ENCODE data around the gene MIEN1.
"Not testable (repeated sequence)": the region's sequence is repeated elsewhere in the genome, so short reads cannot be mapped to it uniquely, and the experiment has no call there.

Gene MIEN1

GRCh38 chr17:39716879-39717536 is 13.3 kb downstream of the MIEN1 start:
- Mint-ChIP-seq H3K36me3 (no peaks in the 10 kb centered on the region), H3K4me3 (no peak overlapping the region), H3K27me3 (no peaks in the 10 kb centered on the region), H3K27ac (no peak overlapping the region), H3K4me1 (peaks cover 6% of the 10 kb centered on the region), H3K9me3 (no peaks in the 10 kb centered on the region)
- ATAC-seq, result no peak

- no peak overlapping the region for H3K27ac Mint-ChIP-seq
- peaks cover 6% of the 10 kb centered on the region for H3K4me1 Mint-ChIP-seq
- no peaks in the 10 kb centered on the region for H3K36me3 Mint-ChIP-seq
- no peaks in the 10 kb centered on the region for H3K27me3 Mint-ChIP-seq
- ATAC-seq, result no peak
- no peak overlapping the region for H3K4me3 Mint-ChIP-seq
- H3K9me3 Mint-ChIP-seq, result no peaks in the 10 kb centered on the region
Measured at GRCh38 chr17:39716073-39716818, 14.1 kb downstream of the MIEN1 start.

DNA sequence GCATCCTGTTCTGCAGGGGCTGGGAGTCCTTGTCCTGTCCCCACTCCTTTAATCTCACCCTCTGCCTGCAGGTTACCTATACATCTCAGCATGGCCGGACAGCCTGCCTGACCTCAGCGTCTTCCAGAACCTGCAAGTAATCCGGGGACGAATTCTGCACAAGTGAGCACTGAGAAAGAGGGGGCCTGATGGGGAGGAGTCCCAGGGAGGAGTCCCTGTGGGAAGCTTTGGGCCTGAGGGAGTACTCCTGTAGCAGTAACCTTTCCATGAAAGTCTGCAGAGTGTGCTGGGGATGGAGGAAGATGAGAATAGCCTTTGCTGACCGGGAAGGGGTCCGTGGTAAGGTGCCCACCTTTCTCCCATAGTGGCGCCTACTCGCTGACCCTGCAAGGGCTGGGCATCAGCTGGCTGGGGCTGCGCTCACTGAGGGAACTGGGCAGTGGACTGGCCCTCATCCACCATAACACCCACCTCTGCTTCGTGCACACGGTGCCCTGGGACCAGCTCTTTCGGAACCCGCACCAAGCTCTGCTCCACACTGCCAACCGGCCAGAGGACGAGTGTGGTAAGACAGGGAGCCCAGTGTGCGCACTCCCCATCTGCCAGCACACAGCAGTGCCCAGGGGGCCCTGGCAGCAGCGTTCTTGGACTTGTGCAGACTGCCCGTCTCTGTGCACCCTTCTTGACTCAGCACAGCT is 14.8 kb downstream of the MIEN1 start:
- no peaks in the 10 kb centered on the region for H3K36me3 Mint-ChIP-seq
- no peaks in the 10 kb centered on the region for H3K9me3 Mint-ChIP-seq
- H3K27ac Mint-ChIP-seq, result no peak overlapping the region
- peaks cover 6% of the 10 kb centered on the region for H3K4me1 Mint-ChIP-seq
- no peaks in the 10 kb centered on the region for H3K27me3 Mint-ChIP-seq
- no peak for ATAC-seq
- H3K4me3 Mint-ChIP-seq, result no peak overlapping the region

- Mint-ChIP-seq H3K36me3 (no peaks in the 10 kb centered on the region), H3K4me3 (no peak overlapping the region), H3K27me3 (no peaks in the 10 kb centered on the region), H3K27ac (no peak overlapping the region), H3K9me3 (no peaks in the 10 kb centered on the region), H3K4me1 (peaks cover 6% of the 10 kb centered on the region)
- no peak for ATAC-seq
Measured at GRCh38 chr17:39714234-39714633, 16.1 kb downstream of the MIEN1 start.

DNA sequence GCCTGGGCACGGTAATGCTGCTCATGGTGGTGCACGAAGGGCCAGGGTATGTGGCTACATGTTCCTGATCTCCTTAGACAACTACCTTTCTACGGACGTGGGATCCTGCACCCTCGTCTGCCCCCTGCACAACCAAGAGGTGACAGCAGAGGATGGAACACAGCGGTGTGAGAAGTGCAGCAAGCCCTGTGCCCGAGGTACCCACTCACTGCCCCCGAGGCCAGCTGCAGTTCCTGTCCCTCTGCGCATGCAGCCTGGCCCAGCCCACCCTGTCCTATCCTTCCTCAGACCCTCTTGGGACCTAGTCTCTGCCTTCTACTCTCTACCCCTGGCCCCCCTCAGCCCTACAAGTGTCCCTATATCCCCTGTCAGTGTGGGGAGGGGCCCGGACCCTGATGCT is 18.5 kb downstream of the MIEN1 start:
- Mint-ChIP-seq H3K36me3 (no peaks in the 10 kb centered on the region), H3K4me3 (no peak overlapping the region), H3K4me1 (peaks cover 17% of the 10 kb centered on the region), H3K9me3 (no peaks in the 10 kb centered on the region), H3K27ac (no peak overlapping the region), H3K27me3 (no peaks in the 10 kb centered on the region)
- ATAC-seq, result no peak

DNA sequence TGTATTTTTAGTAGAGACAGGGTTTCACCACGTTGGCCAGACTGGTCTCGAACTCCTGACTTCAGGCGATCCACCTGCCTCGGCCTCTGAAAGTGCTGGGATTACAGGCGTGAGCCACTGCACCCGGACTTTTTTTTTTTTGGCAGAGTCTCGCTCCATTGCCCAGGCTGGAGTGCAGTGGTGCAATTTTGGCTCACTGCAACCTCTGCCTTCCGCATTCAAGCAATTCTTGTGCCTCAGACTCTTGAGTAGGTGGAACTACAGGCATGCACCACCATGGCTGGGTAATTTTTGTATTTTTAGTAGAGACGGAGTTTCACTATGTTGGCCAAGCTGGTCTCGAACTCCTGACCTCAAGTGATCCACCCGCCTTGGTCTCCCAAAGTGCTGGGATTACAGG is 19.3 kb downstream of the MIEN1 start:
- H3K36me3 Mint-ChIP-seq, H3K27me3 Mint-ChIP-seq, ATAC-seq, H3K4me3 Mint-ChIP-seq, H3K27ac Mint-ChIP-seq, H3K9me3 Mint-ChIP-seq: not testable (repeated sequence)
- peaks cover 21% of the 10 kb centered on the region for H3K4me1 Mint-ChIP-seq

GRCh38 chr17:39709998-39710964 is 20.1 kb downstream of the MIEN1 start:
- no peak overlapping the region for H3K4me3 Mint-ChIP-seq
- ATAC-seq, result no peak
- no peaks in the 10 kb centered on the region for H3K27me3 Mint-ChIP-seq
- peak overlapping the region; percentile 6 for H3K27ac Mint-ChIP-seq
- no peaks in the 10 kb centered on the region for H3K36me3 Mint-ChIP-seq
- no peaks in the 10 kb centered on the region for H3K9me3 Mint-ChIP-seq
- peaks cover 21% of the 10 kb centered on the region for H3K4me1 Mint-ChIP-seq

GRCh38 chr17:39709319-39709997 is 20.9 kb downstream of the MIEN1 start:
- H3K4me3 Mint-ChIP-seq, result no peak overlapping the region
- H3K4me1 Mint-ChIP-seq, result peaks cover 25% of the 10 kb centered on the region
- H3K27me3 Mint-ChIP-seq, result no peaks in the 10 kb centered on the region
- no peak for ATAC-seq
- no peaks in the 10 kb centered on the region for H3K9me3 Mint-ChIP-seq
- peak overlapping the region; percentile 6 for H3K27ac Mint-ChIP-seq
- no peaks in the 10 kb centered on the region for H3K36me3 Mint-ChIP-seq

- Mint-ChIP-seq H3K4me3 (no peak overlapping the region), H3K36me3 (no peaks in the 10 kb centered on the region), H3K4me1 (peaks cover 37% of the 10 kb centered on the region), H3K9me3 (no peaks in the 10 kb centered on the region), H3K27ac (peak overlapping the region; percentile 20), H3K27me3 (no peaks in the 10 kb centered on the region)
- no peak for ATAC-seq
Measured at GRCh38 chr17:39706921-39707337, 23.4 kb downstream of the MIEN1 start.

GRCh38 chr17:39706383-39706782 is 23.9 kb downstream of the MIEN1 start:
- Mint-ChIP-seq H3K4me3 (no peak overlapping the region), H3K4me1 (peaks cover 38% of the 10 kb centered on the region), H3K36me3 (no peaks in the 10 kb centered on the region), H3K27ac (no peak overlapping the region), H3K27me3 (peaks cover 5% of the 10 kb centered on the region), H3K9me3 (no peaks in the 10 kb centered on the region)
- ATAC-seq, result no peak

- Mint-ChIP-seq H3K4me1 (peaks cover 43% of the 10 kb centered on the region), H3K4me3 (no peak overlapping the region), H3K9me3 (no peaks in the 10 kb centered on the region), H3K36me3 (no peaks in the 10 kb centered on the region), H3K27me3 (peaks cover 11% of the 10 kb centered on the region), H3K27ac (no peak overlapping the region)
- no peak for ATAC-seq
Measured at GRCh38 chr17:39705786-39706348, 24.5 kb downstream of the MIEN1 start.

DNA sequence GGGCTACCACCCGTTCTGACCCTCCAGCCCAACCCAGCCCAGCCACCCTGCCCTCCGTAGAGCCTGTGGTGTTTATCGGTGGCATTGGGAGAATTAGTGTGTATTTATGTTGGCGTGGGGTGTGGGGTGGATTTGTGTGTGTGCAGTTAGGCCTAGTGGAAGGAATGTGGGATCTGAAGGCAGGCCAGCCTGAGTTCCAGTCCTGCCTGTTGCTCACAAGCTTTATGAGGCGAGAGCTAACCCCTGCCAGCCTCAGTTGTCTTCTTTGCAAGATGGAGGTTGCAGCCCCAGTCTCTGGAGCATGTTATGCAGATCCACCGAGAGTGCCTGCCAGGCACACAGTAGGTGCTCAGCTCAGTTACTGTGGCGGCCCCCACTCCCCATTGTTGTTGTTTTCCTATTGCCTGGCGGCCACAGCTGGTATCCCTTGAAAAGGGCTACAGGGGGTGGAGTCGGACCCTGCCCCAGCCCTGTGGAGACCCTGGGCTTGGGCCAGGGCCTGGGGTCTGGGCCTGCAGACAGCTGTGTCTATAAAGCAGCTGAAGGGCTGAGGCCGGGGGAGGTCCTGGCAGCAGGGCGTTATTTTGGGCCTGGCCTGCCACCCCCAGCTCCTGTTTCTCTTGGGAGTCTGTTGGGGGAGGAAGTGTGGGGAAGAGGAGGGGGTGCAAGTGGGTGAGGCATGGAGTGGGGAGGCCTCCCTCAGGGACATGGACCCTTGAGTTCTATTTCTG is 25.3 kb downstream of the MIEN1 start:
- ATAC-seq, result no peak
- H3K9me3 Mint-ChIP-seq, result no peaks in the 10 kb centered on the region
- no peaks in the 10 kb centered on the region for H3K36me3 Mint-ChIP-seq
- no peak overlapping the region for H3K27ac Mint-ChIP-seq
- peaks cover 19% of the 10 kb centered on the region for H3K27me3 Mint-ChIP-seq
- H3K4me3 Mint-ChIP-seq, result no peak overlapping the region
- peaks cover 51% of the 10 kb centered on the region for H3K4me1 Mint-ChIP-seq

GRCh38 chr17:39703913-39704312 is 26.4 kb downstream of the MIEN1 start:
- H3K27me3 Mint-ChIP-seq, result peaks cover 30% of the 10 kb centered on the region
- no peaks in the 10 kb centered on the region for H3K9me3 Mint-ChIP-seq
- ATAC-seq, result no peak
- no peak overlapping the region for H3K4me3 Mint-ChIP-seq
- no peak overlapping the region for H3K27ac Mint-ChIP-seq
- peaks cover 49% of the 10 kb centered on the region for H3K4me1 Mint-ChIP-seq
- H3K36me3 Mint-ChIP-seq, result peaks cover 3% of the 10 kb centered on the region

Measured in stimulated activated memory B cell treated with anti-CD40 and anti-IgM and Interleukin-4, amounts not matched to agents 10 μg/mL and 1 μg/mL and 100 μg/mL, for 72 hours (primary cell).